IPS-20b (cell line): ENCODE results near the gene IGF2BP3.
"Not testable (repeated sequence)": the region's sequence is repeated elsewhere in the genome, so short reads cannot be mapped to it uniquely, and the experiment has no call there.

ENCODE experiments used
- H3K27ac ChIP-seq: one replicate; pipeline ENCODE4 v1.5.1; 2013; ENCODE audit warnings: low read length
- H3K27me3 ChIP-seq: 2 replicates; pipeline ENCODE4 v1.6.1; 2013; ENCODE audit warnings: mild to moderate bottlenecking, low read length, inconsistent platforms; ENCODE audit not compliant: insufficient read depth
- H3K36me3 ChIP-seq: 2 replicates; pipeline ENCODE4 v1.6.1; 2013; ENCODE audit warnings: low read depth, mild to moderate bottlenecking, inconsistent platforms, low read length, moderate library complexity; ENCODE audit not compliant: insufficient read depth
- H3K4me1 ChIP-seq: 2 replicates; pipeline ENCODE4 v1.6.1; 2013; ENCODE audit warnings: mild to moderate bottlenecking, control low read depth, inconsistent platforms, low read length, moderate library complexity; ENCODE audit not compliant: insufficient read depth
- H3K4me3 ChIP-seq: 2 replicates; pipeline ENCODE4 v1.5.1; 2013; ENCODE audit warnings: mild to moderate bottlenecking, low read length, inconsistent platforms
- H3K9ac ChIP-seq: 2 replicates; pipeline ENCODE4 v1.6.1; 2013; ENCODE audit warnings: low read depth, mild to moderate bottlenecking, inconsistent platforms, low read length, moderate library complexity
- H3K9me3 ChIP-seq: 2 replicates; pipeline ENCODE4 v1.6.1; 2013; ENCODE audit warnings: mild to moderate bottlenecking, low read depth, low read length, inconsistent platforms; ENCODE audit not compliant: insufficient read depth

The IGF2BP3 gene

DNA sequence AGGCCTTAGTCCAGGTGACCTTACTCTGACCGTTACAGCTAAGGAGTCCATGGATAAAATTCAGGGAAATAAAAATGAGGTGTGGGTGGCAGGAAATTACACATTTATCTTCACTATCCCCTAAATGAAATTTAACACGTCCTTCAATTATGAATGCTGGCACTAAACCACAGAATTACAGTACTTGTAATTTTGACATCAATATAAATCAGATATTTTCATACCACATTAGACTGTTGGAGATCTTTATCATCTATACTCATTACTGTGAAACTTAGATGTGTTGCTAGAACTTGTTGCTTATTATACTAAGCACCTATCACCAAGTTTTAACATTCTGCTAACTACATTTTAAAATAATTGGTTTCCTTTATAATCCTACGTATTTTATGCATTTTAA lies 51.1 kb downstream of the IGF2BP3 start:
- no peak overlapping the region for H3K9ac ChIP-seq
- H3K4me1 ChIP-seq, result peaks cover 27% of the 10 kb centered on the region; the same call in 1 of the 2 replicates
- H3K9me3 ChIP-seq, result no peaks in the 10 kb centered on the region
- H3K27me3 ChIP-seq, result no peaks in the 10 kb centered on the region
- H3K36me3 ChIP-seq, result peaks cover 46% of the 10 kb centered on the region
- no peak overlapping the region for H3K27ac ChIP-seq
- H3K4me3 ChIP-seq, result no peak overlapping the region

DNA sequence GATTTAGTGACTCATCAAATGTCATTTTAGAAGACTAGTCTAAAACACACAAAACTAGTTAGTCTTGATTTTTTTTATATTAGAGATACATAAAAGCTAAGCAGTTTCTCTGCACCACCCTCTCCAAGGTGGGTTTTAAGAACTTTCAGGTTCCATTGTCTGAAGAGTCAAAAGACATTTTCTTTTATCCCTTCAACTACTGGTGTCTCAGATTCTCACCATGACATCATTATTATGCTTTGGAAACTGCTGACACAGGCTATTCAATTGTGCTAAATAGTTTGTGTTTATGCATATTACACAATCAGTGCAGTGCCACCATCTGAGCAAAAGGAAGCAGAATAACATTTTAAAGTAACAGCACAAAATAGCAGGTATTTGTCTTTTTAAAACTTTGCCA lies 52.2 kb downstream of the IGF2BP3 start:
- H3K9ac ChIP-seq, result no peak overlapping the region
- H3K36me3 ChIP-seq, result peaks cover 58% of the 10 kb centered on the region
- no peak overlapping the region for H3K27ac ChIP-seq
- H3K4me3 ChIP-seq, result no peak overlapping the region
- no peaks in the 10 kb centered on the region for H3K27me3 ChIP-seq
- peaks cover 27% of the 10 kb centered on the region; the same call in 1 of the 2 replicates for H3K4me1 ChIP-seq
- H3K9me3 ChIP-seq, result no peaks in the 10 kb centered on the region

DNA sequence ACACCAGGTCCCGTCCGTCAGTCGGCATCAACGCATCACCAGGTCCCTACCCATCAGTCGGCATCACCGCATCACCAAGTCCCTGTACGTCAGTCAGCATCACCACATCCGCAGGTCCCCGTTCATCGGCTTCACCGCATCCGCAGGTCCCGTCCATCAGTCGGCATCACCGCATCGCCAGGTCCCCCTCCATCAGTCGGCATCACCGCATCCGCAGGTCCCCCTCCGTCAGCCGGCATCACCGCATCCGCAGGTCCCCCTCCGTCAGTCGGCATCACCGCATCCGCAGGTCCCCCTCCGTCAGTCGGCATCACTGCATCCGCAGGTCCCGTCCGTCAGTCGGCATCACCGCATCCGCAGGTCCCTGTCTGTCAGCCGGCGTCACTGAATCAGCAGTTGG lies 55.1 kb downstream of the IGF2BP3 start:
- no peak overlapping the region for H3K4me3 ChIP-seq
- no peak overlapping the region for H3K9ac ChIP-seq
- no peaks in the 10 kb centered on the region for H3K9me3 ChIP-seq
- peaks cover 22% of the 10 kb centered on the region; the same call in 1 of the 2 replicates for H3K4me1 ChIP-seq
- H3K36me3 ChIP-seq, result peaks cover 77% of the 10 kb centered on the region
- H3K27ac ChIP-seq, result no peak overlapping the region
- H3K27me3 ChIP-seq, result no peaks in the 10 kb centered on the region

DNA sequence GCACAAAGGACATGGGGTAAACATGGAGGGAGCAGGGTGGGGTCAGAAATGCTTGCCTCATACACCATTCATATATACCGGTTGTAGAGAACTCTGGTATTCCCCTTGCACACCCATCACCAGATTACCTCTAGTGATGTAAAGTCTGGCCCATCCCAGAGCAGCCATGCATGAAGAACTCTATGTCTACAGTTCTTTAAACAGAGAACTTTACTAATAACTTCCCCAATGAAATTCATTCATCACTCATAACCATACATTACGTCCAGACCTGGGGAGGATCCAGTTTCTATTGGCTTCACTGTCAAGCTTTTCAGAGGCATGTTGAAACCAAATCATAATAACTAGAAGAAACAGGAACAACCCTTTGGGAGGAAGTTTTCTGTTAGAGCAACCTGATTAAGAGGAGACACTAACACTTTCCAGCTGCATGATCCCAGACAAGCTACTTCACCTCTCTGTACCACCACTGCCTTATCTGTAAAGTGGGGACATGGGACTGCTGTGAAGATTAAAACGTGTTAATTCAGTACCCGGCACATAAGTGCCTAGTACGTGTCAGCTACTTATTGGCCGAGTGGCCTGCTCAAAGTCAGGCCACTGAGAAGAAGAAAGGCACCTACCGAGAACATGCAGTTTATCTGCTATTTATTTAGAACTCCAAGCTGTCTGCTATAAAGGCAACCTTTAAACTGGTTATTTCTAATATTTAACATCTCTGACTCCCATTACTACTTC lies 59.7 kb downstream of the IGF2BP3 start:
- Histone ChIP-seq H3K27me3 (no peaks in the 10 kb centered on the region), H3K27ac (no peak overlapping the region), H3K4me3 (no peak overlapping the region), H3K9ac (no peak overlapping the region), H3K4me1 (no peaks in the 10 kb centered on the region), H3K9me3 (peaks cover 15% of the 10 kb centered on the region), H3K36me3 (peaks cover 92% of the 10 kb centered on the region)

DNA sequence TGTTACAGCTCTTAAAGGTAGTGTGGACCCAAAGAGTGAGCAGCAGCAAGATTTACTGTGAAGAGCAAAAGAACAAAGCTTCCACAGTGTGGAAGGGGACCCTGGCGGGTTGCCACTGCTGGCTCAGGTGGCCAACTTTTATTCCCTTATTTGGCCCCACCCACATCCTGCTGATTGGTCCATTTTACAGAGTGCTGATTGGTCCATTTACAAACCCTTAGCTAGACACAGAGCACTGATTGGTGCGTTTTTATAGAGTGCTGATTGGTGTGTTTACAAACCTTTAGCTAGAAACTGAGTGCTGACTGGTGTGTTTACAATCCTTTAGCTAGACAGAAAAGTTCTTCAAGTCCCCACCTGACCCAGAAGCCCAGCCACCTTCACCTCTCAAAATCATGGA lies 63.7 kb downstream of the IGF2BP3 start:
- not testable (repeated sequence) for H3K4me1 ChIP-seq, H3K4me3 ChIP-seq, H3K9ac ChIP-seq, H3K27me3 ChIP-seq, H3K27ac ChIP-seq
- Histone ChIP-seq H3K9me3 (peaks cover 15% of the 10 kb centered on the region), H3K36me3 (peaks cover 85% of the 10 kb centered on the region)

DNA sequence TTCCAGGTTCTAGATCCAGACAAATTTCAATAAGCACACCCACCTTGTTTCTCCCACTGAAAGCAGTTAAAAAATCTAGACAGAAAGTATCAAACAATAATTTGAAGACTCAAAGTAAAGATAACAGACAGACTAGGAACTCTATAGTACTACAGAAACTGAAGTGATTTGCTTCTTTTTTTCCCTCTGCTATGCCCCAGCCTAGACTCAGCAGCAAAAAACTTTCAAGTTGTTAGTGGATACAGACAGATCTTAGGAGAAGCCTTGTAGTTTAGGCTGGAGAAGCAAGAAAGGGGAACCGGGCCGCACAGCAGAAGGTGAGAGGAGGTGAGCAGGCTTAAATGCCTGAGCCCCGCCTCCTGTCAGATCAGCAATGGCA lies 65.1 kb downstream of the IGF2BP3 start:
- no peak overlapping the region for H3K9ac ChIP-seq
- peaks cover 15% of the 10 kb centered on the region for H3K9me3 ChIP-seq
- H3K27me3 ChIP-seq, result no peaks in the 10 kb centered on the region
- H3K4me3 ChIP-seq, result no peak overlapping the region
- no peaks in the 10 kb centered on the region for H3K4me1 ChIP-seq
- no peak overlapping the region for H3K27ac ChIP-seq
- peaks cover 85% of the 10 kb centered on the region for H3K36me3 ChIP-seq

DNA sequence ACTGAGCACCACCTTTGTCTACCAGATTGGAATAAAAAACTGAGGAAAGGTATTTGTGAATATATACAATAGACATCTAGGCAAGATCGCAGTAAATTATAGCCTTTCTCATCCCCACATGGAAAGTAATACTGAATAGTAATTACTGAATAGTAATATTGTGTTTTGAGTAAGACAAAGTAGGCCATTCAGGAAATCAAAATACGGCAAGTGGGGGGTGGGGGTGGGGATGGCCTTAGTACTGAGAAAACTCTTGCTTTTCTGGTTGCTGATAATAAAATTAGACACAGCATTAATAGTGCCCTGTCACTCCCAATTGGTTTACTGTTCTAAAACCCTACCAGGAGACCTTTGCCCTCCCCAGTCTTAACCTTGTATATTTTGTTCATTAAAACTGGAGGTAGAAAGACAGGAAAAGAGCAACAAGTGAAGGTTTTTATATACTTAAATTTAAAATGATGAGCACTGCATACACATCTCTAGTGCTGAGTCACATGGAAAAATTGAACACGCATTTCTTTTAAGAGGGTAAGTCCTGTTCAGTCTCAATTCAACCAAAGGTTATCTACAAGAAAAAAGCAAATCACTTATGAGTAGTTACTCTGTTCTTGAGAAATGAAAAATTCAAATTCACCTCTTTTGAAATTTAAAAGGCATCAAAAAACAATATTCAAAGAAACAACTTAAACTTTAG lies 65.6 kb downstream of the IGF2BP3 start:
- Histone ChIP-seq H3K27me3 (no peaks in the 10 kb centered on the region), H3K9ac (no peak overlapping the region), H3K27ac (no peak overlapping the region), H3K36me3 (peaks cover 89% of the 10 kb centered on the region), H3K4me3 (no peak overlapping the region), H3K9me3 (peaks cover 15% of the 10 kb centered on the region), H3K4me1 (no peaks in the 10 kb centered on the region)

DNA sequence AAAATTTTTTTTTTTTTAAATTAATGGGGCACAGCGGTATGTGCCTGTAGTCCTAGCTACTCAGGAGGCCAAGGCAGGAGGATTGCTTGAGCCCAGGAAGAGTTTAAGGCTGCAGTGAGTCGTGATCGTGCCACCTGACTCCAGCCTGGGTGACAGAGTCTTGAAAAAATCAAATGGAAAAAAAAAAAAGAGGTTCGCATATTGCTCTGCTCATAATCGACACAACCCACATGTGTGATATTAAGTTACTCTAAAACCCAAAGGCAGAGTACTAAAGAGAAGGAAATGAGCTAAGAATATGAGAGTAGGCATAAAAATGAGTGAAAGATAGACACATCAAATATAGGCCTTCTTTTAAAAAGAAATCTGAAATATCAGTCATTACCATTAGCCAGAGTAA lies 66.3 kb downstream of the IGF2BP3 start:
- peaks cover 85% of the 10 kb centered on the region for H3K36me3 ChIP-seq
- no peak overlapping the region for H3K4me3 ChIP-seq
- H3K9me3 ChIP-seq, result peaks cover 8% of the 10 kb centered on the region
- no peak overlapping the region for H3K27ac ChIP-seq
- no peaks in the 10 kb centered on the region for H3K4me1 ChIP-seq
- no peaks in the 10 kb centered on the region for H3K27me3 ChIP-seq
- no peak overlapping the region for H3K9ac ChIP-seq

DNA sequence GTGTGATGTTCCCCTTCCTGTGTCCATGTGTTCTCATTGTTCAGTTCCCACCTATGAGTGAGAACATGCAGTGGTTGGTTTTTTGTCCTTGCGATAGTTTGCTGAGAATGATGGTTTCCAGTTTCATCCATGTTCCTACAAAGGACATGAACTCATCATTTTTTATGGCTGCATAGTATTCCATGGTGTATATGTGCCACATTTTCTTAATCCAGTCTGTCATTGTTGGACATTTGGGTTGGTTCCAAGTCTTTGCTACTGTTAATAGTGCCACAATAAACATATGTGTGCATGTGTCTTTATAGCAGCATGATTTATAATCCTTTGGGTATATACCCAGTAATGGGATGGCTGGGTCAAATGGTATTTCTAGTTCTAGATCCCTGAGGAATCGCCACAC lies 72.2 kb downstream of the IGF2BP3 start:
- H3K4me3 ChIP-seq, H3K9me3 ChIP-seq, H3K9ac ChIP-seq, H3K27me3 ChIP-seq, H3K27ac ChIP-seq, H3K4me1 ChIP-seq: not testable (repeated sequence)
- peaks cover 77% of the 10 kb centered on the region for H3K36me3 ChIP-seq

DNA sequence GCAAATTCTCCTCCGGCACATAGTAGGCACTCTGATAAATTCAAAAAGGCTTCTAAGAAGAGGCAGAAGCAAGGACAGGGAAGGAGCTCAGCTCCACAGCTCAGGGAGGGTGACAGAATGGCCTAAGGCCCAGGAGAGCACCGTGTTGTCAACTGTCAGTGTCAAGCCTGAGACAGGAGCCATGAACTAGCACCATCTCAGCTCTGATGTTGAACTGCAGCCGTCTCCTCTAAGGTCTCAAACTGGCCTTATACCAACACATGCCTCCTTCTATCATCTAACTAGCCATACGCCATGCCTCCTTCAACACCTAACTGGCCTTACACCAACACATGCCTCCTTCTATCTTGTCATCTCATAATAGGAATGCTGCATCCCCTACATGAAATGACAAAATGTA lies 73.0 kb downstream of the IGF2BP3 start:
- Histone ChIP-seq H3K36me3 (peaks cover 77% of the 10 kb centered on the region), H3K27me3 (no peaks in the 10 kb centered on the region), H3K9me3 (no peaks in the 10 kb centered on the region), H3K9ac (no peak overlapping the region), H3K4me3 (no peak overlapping the region), H3K27ac (no peak overlapping the region), H3K4me1 (no peaks in the 10 kb centered on the region)

DNA sequence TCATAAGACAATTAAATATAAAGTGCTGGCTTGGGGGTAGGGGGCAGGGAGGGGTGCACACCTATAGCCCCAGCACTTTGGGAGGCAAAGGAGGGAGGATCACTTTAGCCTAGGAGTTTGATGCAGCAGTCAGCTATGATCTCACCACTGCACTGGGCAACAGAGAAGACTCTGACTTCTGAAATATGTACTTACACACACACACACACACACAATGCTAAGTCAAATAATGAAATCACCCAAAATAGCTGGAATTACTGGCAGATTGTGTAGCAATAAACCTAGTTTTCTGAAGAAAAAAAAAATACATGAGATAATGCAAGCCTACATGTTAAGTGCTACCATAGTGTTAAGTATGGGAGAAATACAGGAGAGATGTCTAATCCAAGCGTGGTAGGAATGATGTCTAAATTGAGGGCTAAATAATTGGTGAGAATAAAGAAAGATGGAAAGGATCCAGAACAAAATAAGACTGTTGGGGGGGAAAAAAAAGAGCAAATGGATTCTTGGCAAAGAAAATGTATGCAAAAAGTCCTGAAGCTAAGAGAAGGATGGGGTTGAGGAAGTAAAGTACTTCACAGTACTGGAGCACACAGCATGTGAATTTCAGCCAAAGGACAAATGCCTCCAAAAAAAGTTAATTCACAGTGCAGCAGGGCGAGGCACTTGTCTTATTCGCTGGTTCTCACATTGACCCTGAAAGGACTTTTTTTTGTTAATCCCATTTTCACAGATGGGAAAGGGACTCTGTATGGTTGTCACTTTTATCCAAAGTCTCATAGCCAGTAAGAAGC lies 73.9 kb downstream of the IGF2BP3 start:
- H3K9ac ChIP-seq, result no peak overlapping the region
- H3K9me3 ChIP-seq, result no peaks in the 10 kb centered on the region
- H3K36me3 ChIP-seq, result peaks cover 75% of the 10 kb centered on the region
- H3K4me1 ChIP-seq, result peaks cover 5% of the 10 kb centered on the region; the same call in 1 of the 2 replicates
- H3K4me3 ChIP-seq, result no peak overlapping the region
- no peaks in the 10 kb centered on the region for H3K27me3 ChIP-seq
- H3K27ac ChIP-seq, result no peak overlapping the region
